Measurements from ENCODE around the gene EQTN.

GRCh38 chr9:27282269-27282668 lies 14.7 kb downstream of the EQTN start:
- TF ChIP-seq CTCF (conservative IDR thresholded peaks at IDR 0.05) (no peak), ZFX (IDR thresholded peaks at IDR 0.05) (no peak)

Measured in C4-2B (cell line).